K562 (cell line): ENCODE data around the gene C12orf43. TPM values are rescaled to one million over a fixed set of nuclear protein-coding genes. Genes with fewer than 3 reads are reported as not detected.

Experiments used
- CREM ChIP-seq: IDR thresholded peaks from 2 replicates; pipeline ENCODE4 v1.6.1; 2014; ENCODE audit warnings: antibody characterized with exemption, low read depth
- DDX20 ChIP-seq: fragments of 450-650 bp; IDR thresholded peaks from 2 replicates; pipeline ENCODE4 v1.6.1; 2016; ENCODE audit warnings: missing genetic modification characterization, low read depth, mild to moderate bottlenecking, missing compliant biosample characterization, moderate library complexity
- DIDO1 ChIP-seq: fragments of 450-650 bp; IDR thresholded peaks from 2 replicates; pipeline ENCODE4 v1.6.1; 2016; ENCODE audit warnings: low read depth, missing biosample characterization, missing genetic modification characterization
- E2F4 ChIP-seq: sonication (generic); formaldehyde crosslinking; IDR thresholded peaks from 2 replicates; pipeline ENCODE4 v1.8.0; 2022; ENCODE audit warnings: mild to moderate bottlenecking, low read depth, missing genetic modification reagents
- EP300 ChIP-seq: IDR thresholded peaks from 2 replicates; pipeline ENCODE4 v1.6.1; 2012; ENCODE audit warnings: low read length, improper control_type of control experiment
- FOXA1 ChIP-seq: fragments of 450-650 bp; IDR thresholded peaks from 2 replicates; pipeline ENCODE4 v1.6.1; 2016; ENCODE audit warnings: mild to moderate bottlenecking, borderline replicate concordance
- GTF2E2 ChIP-seq: fragments of 200-800 bp; sonication (Bioruptor generic); IDR thresholded peaks from 2 replicates; pipeline ENCODE4 v1.6.1; 2016; ENCODE audit warnings: missing genetic modification characterization, missing compliant biosample characterization
- HMGN3 ChIP-seq: IDR thresholded peaks from 2 replicates; pipeline ENCODE4 v1.6.1; 2011; ENCODE audit warnings: borderline replicate concordance, low read depth, mild to moderate bottlenecking, mixed read lengths, low read length; ENCODE audit not compliant: insufficient read length; ENCODE audit errors: extremely low read depth
- HMGXB4 ChIP-seq: sonication (generic); formaldehyde crosslinking; IDR thresholded peaks from 2 replicates; pipeline ENCODE4 v1.8.1; 2023; ENCODE audit warnings: mild to moderate bottlenecking, missing genetic modification reagents
- KAT2B ChIP-seq: IDR thresholded peaks from one replicate; pipeline ENCODE4 v1.6.1; 2012; ENCODE audit warnings: low read depth, mild to moderate bottlenecking, control low read depth, inconsistent platforms, low read length, moderate library complexity
- MBD2 ChIP-seq: sonication (generic); IDR thresholded peaks from 2 replicates; pipeline ENCODE4 v1.6.1; 2016; ENCODE audit warnings: low read depth, borderline replicate concordance
- MCM3 ChIP-seq: fragments of 450-650 bp; IDR thresholded peaks from 2 replicates; pipeline ENCODE4 v1.6.1; 2016
- MLX ChIP-seq, 2 experiments: fragments of 450-650 bp in 1 of 2; sonication (generic) in 1 of 2; formaldehyde crosslinking; conservative IDR thresholded peaks; 2 replicates each; pipeline versions ENCODE4 v1.4.0 to v1.8.1; 2020 to 2022; ENCODE audit warnings: mild to moderate bottlenecking in 1 of 2, missing genetic modification reagents in 1 of 2
- MXI1 ChIP-seq: IDR thresholded peaks from 2 replicates; pipeline ENCODE4 v1.6.1; 2011; ENCODE audit warnings: low read depth, mild to moderate bottlenecking, improper control_type of control experiment, low read length
- MYC ChIP-seq, 2 experiments: fragments of 250-450 bp in 1 of 2; sonication (Bioruptor Pico) in 1 of 2; IDR thresholded peaks; 2 replicates each; pipeline versions ENCODE4 v1.5.1 to v1.6.1; 2012 to 2021; ENCODE audit warnings: low read depth in 2 of 2, borderline replicate concordance in 1 of 2, improper control_type of control experiment in 1 of 2, low read length in 1 of 2, mild to moderate bottlenecking in 1 of 2, moderate library complexity in 1 of 2
- PML ChIP-seq: IDR thresholded peaks from 2 replicates; pipeline ENCODE4 v1.6.1; 2012; ENCODE audit warnings: low read length, inconsistent platforms
- RBM17 ChIP-seq: fragments of 200-400 bp; formaldehyde crosslinking; IDR thresholded peaks from 2 replicates; pipeline ENCODE4 v1.6.1; 2017; ENCODE audit warnings: low read depth, mild to moderate bottlenecking, low read length, borderline replicate concordance
- RBM22 ChIP-seq: fragments of 200-400 bp; formaldehyde crosslinking; IDR thresholded peaks from 2 replicates; pipeline ENCODE4 v1.6.1; 2018; ENCODE audit warnings: low read length, low read depth; ENCODE audit not compliant: poor library complexity, severe bottlenecking
- RCOR1 ChIP-seq, 2 experiments: IDR thresholded peaks; 2 replicates each; pipeline ENCODE4 v1.6.1; 2012; ENCODE audit warnings: low read depth in 2 of 2, low read length in 2 of 2, borderline replicate concordance in 1 of 2, improper control_type of control experiment in 1 of 2
- TARDBP ChIP-seq: fragments of 450-650 bp; IDR thresholded peaks from 2 replicates; pipeline ENCODE4 v1.6.1; 2016
- TCF7 ChIP-seq: sonication (generic); IDR thresholded peaks from 2 replicates; pipeline ENCODE4 v1.6.1; 2016; ENCODE audit warnings: antibody characterized with exemption, borderline replicate concordance
- TCF7L2 ChIP-seq: fragments of 150-350 bp; IDR thresholded peaks from 2 replicates; pipeline ENCODE4 v1.6.1; 2016; ENCODE audit warnings: low read depth, mild to moderate bottlenecking, low read length, moderate library complexity
- TOE1 ChIP-seq, 2 experiments: fragments of 450-650 bp in 1 of 2; sonication (generic) in 1 of 2; formaldehyde crosslinking in 1 of 2; IDR thresholded peaks; 2 replicates each; pipeline versions ENCODE4 v1.7.1 to v1.8.0; 2016 to 2022; ENCODE audit warnings: borderline replicate concordance in 2 of 2, mild to moderate bottlenecking in 2 of 2, antibody characterized with exemption in 1 of 2, inconsistent platforms in 1 of 2, low read depth in 1 of 2, missing genetic modification reagents in 1 of 2, moderate library complexity in 1 of 2
- ZBTB8A ChIP-seq: fragments of 450-650 bp; IDR thresholded peaks from 2 replicates; pipeline ENCODE4 v1.6.1; 2018; ENCODE audit warnings: mild to moderate bottlenecking, moderate library complexity; ENCODE audit not compliant: partially characterized antibody
- ZNF143 ChIP-seq: sonication (generic); formaldehyde crosslinking; IDR thresholded peaks from 2 replicates; pipeline ENCODE4 v1.9.0; 2022; ENCODE audit warnings: mild to moderate bottlenecking, missing genetic modification reagents
- ZNF444 ChIP-seq: fragments of 250-450 bp; sonication (Bioruptor Pico); IDR thresholded peaks from 2 replicates; pipeline ENCODE4 v1.4.0; 2020; ENCODE audit warnings: mild to moderate bottlenecking, moderate library complexity
- polyA plus RNA-seq, 8 experiments: library from polyadenylated mRNA; depleted of rRNA in 4 of 8; stranded (reverse) in 5 of 8; unstranded in 3 of 8; fragments of >200 nt; fragmentation: Nextera tagmentation in 2 of 8; fragmentation: Illumina TruSeq in 1 of 8; extraction: Ambion mirVana in 2 of 8; extraction: Trizol in 1 of 8; gene quantifications; 2 replicates each; pipeline versions ENCODE4 v1.2.1 to v1.2.3, GENCODE V29; 2011 to 2014; ENCODE audit warnings: inconsistent platforms in 1 of 8, missing spikeins in 1 of 8
- total RNA-seq, 7 experiments: library from RNA; depleted of rRNA in 6 of 7; stranded (reverse); fragments of >200 nt in 6 of 7; fragmentation: Illumina TruSeq in 2 of 7; extraction: Trizol in 2 of 7; gene quantifications; 2 replicates each; pipeline versions ENCODE4 v1.2.1 to v1.2.3, GENCODE V29; 2011 to 2021; ENCODE audit warnings: low replicate concordance in 1 of 7

The C12orf43 gene
- total and polyA plus RNA-seq, 9 of the 15 experiments (the other 6 are each of a cell fraction or from before 2014, with no cell fraction given) = 4.3 to 22.2 (median 16.8) TPM

DNA sequence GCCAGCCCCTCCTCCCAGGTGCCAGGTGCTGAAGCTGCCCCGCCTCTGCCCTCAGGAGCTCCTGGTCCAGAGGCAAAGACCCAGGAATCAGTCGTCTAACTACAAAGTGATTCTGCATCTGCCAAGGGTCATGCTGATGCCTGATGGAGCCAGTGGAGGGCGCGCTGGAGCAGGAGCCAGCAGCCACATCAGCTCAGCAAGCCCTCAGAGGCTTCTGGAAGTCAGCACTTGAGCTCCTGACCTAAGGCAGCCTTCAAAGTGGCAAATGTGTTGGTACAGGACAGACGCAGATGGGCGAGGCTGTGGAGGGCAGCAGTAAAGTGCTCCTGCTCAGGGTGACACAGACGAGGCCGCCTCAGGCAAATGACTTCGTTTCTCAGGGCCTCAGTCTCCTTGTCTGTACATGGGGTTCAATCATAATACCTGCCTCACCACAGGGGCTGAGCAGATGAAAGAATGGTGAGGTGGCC is 10.9 kb downstream of the C12orf43 start (continued):
- TF ChIP-seq TCF7L2 = no peak
- no peak for TF ChIP-seq MCM3
- no peak for TF ChIP-seq MLX (CRISPR knock-in tag; conservative IDR thresholded peaks at IDR 0.05)
- no peak for TF ChIP-seq MXI1
- TF ChIP-seq RBM17 = no peak
- TF ChIP-seq TOE1 (IDR thresholded peaks at IDR 0.05; ENCODE audit: borderline replicate concordance) = no peak
- TF ChIP-seq TOE1 (CRISPR knock-in tag; IDR thresholded peaks at IDR 0.05; ENCODE audit: borderline replicate concordance, low read depth) = 0 out of 2 replicates have a peak, but pooled peaks have one; percentile 35
- TF ChIP-seq DDX20 (tag) = no peak
- TF ChIP-seq DIDO1 (tag) = no peak
- TF ChIP-seq FOXA1 = no peak
- TF ChIP-seq ZBTB8A = no peak
- no peak for TF ChIP-seq MBD2
- TF ChIP-seq RBM22 = no peak
- TF ChIP-seq HMGXB4 (CRISPR knock-in tag) = no peak
- no peak for TF ChIP-seq TCF7
- no peak for TF ChIP-seq EP300
- TF ChIP-seq E2F4 (CRISPR knock-in tag) = peak; percentile 26; the same call in 1 of the 2 replicates
- no peak for TF ChIP-seq KAT2B
- no peak for TF ChIP-seq HMGN3
- TF ChIP-seq ZNF444 (CRISPR knock-in tag) = no peak
- TF ChIP-seq CREM = peak; percentile 43; the same call in 1 of the 2 replicates
- no peak for TF ChIP-seq TARDBP
- TF ChIP-seq ZNF143 (CRISPR knock-in tag) = peak; percentile 30; the same call in 1 of the 2 replicates
- TF ChIP-seq GTF2E2 (tag) = no peak
- peak in 1 of 2 experiments; percentile 69; a peak in 1 of 4 replicates for TF ChIP-seq RCOR1 (IDR thresholded peaks at IDR 0.05; ENCODE audit: borderline replicate concordance in 1 of 2, low read depth in 2 of 2, low read length in 2 of 2)
- TF ChIP-seq MYC (IDR thresholded peaks at IDR 0.05; ENCODE audit: low read depth, low read length) = 0 out of 2 replicates have a peak, but pooled peaks have one; percentile 40
- TF ChIP-seq MYC (CRISPR knock-in tag; IDR thresholded peaks at IDR 0.05; ENCODE audit: borderline replicate concordance, low read depth) = no peak
- TF ChIP-seq PML = no peak
- TF ChIP-seq, all 486 proteins: peak for 35
